Smooth muscle cell (in vitro differentiated cells): ENCODE data around the gene UVRAG. TPM values are rescaled to one million over a fixed set of nuclear protein-coding genes. Genes with fewer than 3 reads are reported as not detected.

ENCODE experiments used
- DNase-seq: peaks from one replicate; lab custom pipeline; 2025; ENCODE audit not compliant: unreplicated experiment; lab: John Stamatoyannopoulos, UW
- H2AFZ ChIP-seq: fragments of 200-600 bp; sonication (generic); 2 replicates; pipeline ENCODE4 v1.6.0; 2016; ENCODE audit warnings: antibody characterized with exemption, low read depth, mild to moderate bottlenecking
- H3F3A ChIP-seq: fragments of 200-600 bp; sonication (generic); 2 replicates; pipeline ENCODE4 v1.6.0; 2017; ENCODE audit warnings: antibody characterized with exemption, low read depth
- H3K27ac ChIP-seq: fragments of 200-600 bp; sonication (generic); 2 replicates; pipeline ENCODE4 v1.5.1; 2016; ENCODE audit warnings: low read depth, mild to moderate bottlenecking
- H3K27me3 ChIP-seq: fragments of 200-600 bp; sonication (generic); 2 replicates; pipeline ENCODE4 v1.6.1; 2016; ENCODE audit warnings: low read depth, mild to moderate bottlenecking
- H3K36me3 ChIP-seq: fragments of 200-600 bp; sonication (generic); 2 replicates; pipeline ENCODE4 v1.5.1; 2016; ENCODE audit warnings: low read depth
- H3K4me1 ChIP-seq: fragments of 200-600 bp; sonication (generic); 2 replicates; pipeline ENCODE4 v1.5.1; 2016; ENCODE audit warnings: low read depth
- H3K4me2 ChIP-seq: fragments of 200-600 bp; sonication (generic); 2 replicates; pipeline ENCODE4 v1.6.0; 2016; ENCODE audit warnings: mild to moderate bottlenecking
- H3K4me3 ChIP-seq: fragments of 200-600 bp; sonication (generic); 2 replicates; pipeline ENCODE4 v1.5.1; 2016; ENCODE audit warnings: mild to moderate bottlenecking
- H3K79me2 ChIP-seq: fragments of 200-600 bp; sonication (generic); 2 replicates; pipeline ENCODE4 v1.6.0; 2016; ENCODE audit warnings: low read depth, mild to moderate bottlenecking
- H3K9ac ChIP-seq: fragments of 200-600 bp; sonication (generic); 2 replicates; pipeline ENCODE4 v1.6.0; 2016; ENCODE audit warnings: low read depth
- H3K9me3 ChIP-seq: fragments of 200-600 bp; sonication (generic); replicated peaks from 2 replicates; pipeline ENCODE4 v1.5.1; 2016; ENCODE audit warnings: low read depth
- H4K20me1 ChIP-seq: fragments of 200-600 bp; sonication (generic); 2 replicates; pipeline ENCODE4 v1.6.0; 2016; ENCODE audit warnings: low read depth
- WGBS: methylation state at CpG from one replicate; pipeline ENCODE4 v1.1.7; 2016; ENCODE audit warnings: low lambda C conversion rate; 5-methylcytosine and 5-hydroxymethylcytosine counted together
- polyA plus RNA-seq: library from polyadenylated mRNA; unstranded; fragments of >200 nt; fragmentation: Nextera tagmentation; extraction: Ambion mirVana; gene quantifications from 2 replicates; pipeline ENCODE4 v1.2.1, GENCODE V29; 2016
- total RNA-seq: library from RNA; depleted of rRNA; stranded (reverse); fragments of >200 nt; gene quantifications from 2 replicates; pipeline ENCODE4 v1.2.3, GENCODE V29; 2014
- TF ChIP-seq, protein P1 (sequence below): fragments of 200-600 bp; sonication (generic); IDR thresholded peaks from 2 replicates; pipeline ENCODE4 v1.5.1; 2017; ENCODE audit warnings: borderline replicate concordance, mild to moderate bottlenecking, antibody characterized with exemption; ENCODE audit not compliant: insufficient read depth, poor library complexity, severe bottlenecking

The UVRAG gene
- total and polyA plus RNA-seq, 2 experiments from 2014 or later: 12.9 to 20.2 TPM

DNA sequence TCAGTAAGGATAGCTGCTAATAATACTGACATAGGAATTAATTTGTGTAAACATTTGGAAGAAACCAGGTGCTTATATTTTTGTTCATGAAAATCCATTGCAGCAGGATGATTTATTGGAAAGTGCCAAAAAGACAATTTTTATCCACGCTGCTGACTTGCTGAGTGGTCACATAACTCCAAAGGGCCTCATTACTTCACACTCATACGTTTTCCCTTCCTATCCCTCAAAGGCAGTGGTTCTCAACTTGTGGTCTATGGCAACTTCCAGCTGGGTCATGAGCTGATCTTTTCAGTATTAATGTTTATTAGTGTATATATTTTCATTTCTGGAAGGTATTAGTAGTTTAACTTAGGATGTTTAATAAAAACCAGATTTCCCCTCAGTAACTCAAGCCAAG, 178.1 kb downstream of the UVRAG start:
- Histone ChIP-seq H3K36me3 (no peaks in the 10 kb centered on the region), H3K27ac (no peak overlapping the region), H2AFZ (no peak overlapping the region), H3K27me3 (no peaks in the 10 kb centered on the region), H3K9ac (no peak overlapping the region), H3K9me3 (no peaks in the 10 kb centered on the region), H4K20me1 (peaks cover 34% of the 10 kb centered on the region), H3K79me2 (peaks cover 10% of the 10 kb centered on the region), H3K4me2 (no peak overlapping the region), H3F3A (no peaks in the 10 kb centered on the region), H3K4me1 (no peaks in the 10 kb centered on the region), H3K4me3 (no peak overlapping the region)
- WGBS: 73% methylated on average over 2 of the region's 2 CpGs
- no peak for DNase-seq
- TF ChIP-seq, protein P1, sequence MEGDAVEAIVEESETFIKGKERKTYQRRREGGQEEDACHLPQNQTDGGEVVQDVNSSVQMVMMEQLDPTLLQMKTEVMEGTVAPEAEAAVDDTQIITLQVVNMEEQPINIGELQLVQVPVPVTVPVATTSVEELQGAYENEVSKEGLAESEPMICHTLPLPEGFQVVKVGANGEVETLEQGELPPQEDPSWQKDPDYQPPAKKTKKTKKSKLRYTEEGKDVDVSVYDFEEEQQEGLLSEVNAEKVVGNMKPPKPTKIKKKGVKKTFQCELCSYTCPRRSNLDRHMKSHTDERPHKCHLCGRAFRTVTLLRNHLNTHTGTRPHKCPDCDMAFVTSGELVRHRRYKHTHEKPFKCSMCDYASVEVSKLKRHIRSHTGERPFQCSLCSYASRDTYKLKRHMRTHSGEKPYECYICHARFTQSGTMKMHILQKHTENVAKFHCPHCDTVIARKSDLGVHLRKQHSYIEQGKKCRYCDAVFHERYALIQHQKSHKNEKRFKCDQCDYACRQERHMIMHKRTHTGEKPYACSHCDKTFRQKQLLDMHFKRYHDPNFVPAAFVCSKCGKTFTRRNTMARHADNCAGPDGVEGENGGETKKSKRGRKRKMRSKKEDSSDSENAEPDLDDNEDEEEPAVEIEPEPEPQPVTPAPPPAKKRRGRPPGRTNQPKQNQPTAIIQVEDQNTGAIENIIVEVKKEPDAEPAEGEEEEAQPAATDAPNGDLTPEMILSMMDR: no peak

DNA sequence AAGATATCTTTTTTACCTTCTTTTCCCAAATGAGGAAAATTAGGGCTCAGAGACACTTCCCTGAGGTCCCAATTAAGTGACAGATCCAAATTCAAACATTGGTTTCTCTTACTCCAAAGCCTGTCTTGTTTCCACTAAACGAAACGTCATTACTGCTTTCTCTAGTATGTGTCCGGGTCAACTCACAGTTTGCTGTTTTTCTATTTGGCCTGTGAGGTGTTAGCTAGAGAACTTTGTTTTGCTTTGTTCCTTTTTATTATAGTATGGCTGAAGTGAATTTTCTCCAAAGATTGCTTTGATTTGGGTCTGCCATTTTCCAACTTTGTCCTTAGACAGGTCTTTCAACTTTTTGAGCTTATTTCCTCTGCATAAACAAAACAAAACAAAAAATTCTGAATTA, 179.6 kb downstream of the UVRAG start:
- TF ChIP-seq, protein P1: no peak
- no peak overlapping the region for H3K4me3 ChIP-seq
- 94% methylated on average over 3 of the region's 3 CpGs for WGBS
- no peak overlapping the region for H3K27ac ChIP-seq
- H3K9me3 ChIP-seq: no peaks in the 10 kb centered on the region
- no peak overlapping the region for H3K4me2 ChIP-seq
- no peak for DNase-seq
- H3K79me2 ChIP-seq: peaks cover 6% of the 10 kb centered on the region
- no peaks in the 10 kb centered on the region for H3F3A ChIP-seq
- H4K20me1 ChIP-seq: peaks cover 29% of the 10 kb centered on the region
- H3K36me3 ChIP-seq: no peaks in the 10 kb centered on the region
- no peak overlapping the region for H2AFZ ChIP-seq
- H3K27me3 ChIP-seq: no peaks in the 10 kb centered on the region
- H3K9ac ChIP-seq: no peak overlapping the region
- H3K4me1 ChIP-seq: no peaks in the 10 kb centered on the region

DNA sequence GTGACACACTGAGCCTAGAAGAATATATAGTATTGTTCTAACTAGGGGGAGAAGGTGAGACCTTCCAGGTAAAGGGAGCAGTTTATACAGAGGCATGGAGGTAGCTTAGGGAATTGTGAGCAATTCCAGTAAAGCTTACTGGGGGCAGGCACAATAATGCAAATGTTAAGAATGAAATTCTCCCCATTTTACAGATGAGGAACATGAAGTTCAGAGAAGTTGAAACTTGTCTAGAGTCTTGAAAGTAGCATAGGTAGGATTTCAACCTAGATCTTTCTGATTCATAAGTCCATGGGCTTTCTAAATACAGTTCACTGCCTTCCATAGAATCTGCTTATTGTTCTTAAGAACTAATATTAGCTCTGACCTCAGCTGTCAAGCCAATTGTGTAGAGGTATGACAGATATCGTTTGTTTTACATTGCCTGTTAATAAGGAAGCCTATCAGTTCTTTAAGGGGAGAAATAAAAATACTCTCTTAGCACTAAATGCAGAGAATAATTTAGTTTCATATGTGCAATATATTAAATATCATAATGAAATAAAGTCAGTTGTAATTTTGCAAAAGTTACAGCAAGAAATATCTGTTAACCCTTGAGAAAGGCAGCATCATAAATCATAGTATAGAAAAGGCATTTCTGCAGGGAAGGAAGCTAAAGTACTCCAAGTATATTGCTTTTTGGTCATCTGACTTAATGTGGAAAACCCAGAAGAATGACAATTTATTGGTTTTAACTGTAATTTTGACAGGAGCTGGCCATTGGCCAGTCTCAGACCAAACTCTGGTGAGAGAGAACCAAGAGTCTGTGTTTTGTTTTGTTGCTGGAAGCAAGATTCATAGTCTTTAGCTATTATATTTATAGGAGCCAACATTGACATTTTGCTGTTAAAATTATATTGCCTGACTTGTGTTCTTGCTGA, 181.8 kb downstream of the UVRAG start:
- no peaks in the 10 kb centered on the region for H3K9me3 ChIP-seq
- H3K4me3 ChIP-seq: no peak overlapping the region
- H3F3A ChIP-seq: no peaks in the 10 kb centered on the region
- peaks cover 20% of the 10 kb centered on the region for H4K20me1 ChIP-seq
- no peak overlapping the region for H3K4me2 ChIP-seq
- peaks cover 11% of the 10 kb centered on the region for H3K36me3 ChIP-seq
- DNase-seq: no peak
- 89% methylated on average over 1 of the region's 1 CpG for WGBS
- H2AFZ ChIP-seq: no peak overlapping the region
- H3K79me2 ChIP-seq: peaks cover 6% of the 10 kb centered on the region
- H3K4me1 ChIP-seq: no peaks in the 10 kb centered on the region
- TF ChIP-seq, protein P1: no peak
- H3K27me3 ChIP-seq: no peaks in the 10 kb centered on the region
- H3K9ac ChIP-seq: no peak overlapping the region
- no peak overlapping the region for H3K27ac ChIP-seq

DNA sequence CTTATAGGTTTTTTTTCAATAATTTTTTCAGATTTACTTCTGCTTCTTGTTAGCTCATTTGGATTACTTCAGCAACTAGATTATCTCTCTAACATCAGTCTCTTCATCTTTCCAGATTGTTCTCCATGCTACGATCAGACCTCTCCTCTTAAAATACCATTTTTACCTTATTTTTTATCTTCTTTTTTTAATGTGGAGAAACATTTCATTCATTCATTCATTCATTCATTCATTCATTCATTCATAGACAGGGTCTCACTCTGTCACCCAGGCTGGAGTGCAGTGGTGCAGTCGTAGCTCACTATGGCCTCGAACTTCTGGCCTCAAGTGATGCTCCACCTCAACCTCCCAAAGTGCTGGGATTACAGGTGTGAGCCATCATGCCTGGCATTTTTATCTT, 189.4 kb downstream of the UVRAG start:
- Histone ChIP-seq H4K20me1 (no peaks in the 10 kb centered on the region), H3F3A (no peaks in the 10 kb centered on the region), H3K27ac (no peak overlapping the region), H3K4me3 (no peak overlapping the region), H3K27me3 (no peaks in the 10 kb centered on the region), H3K79me2 (no peaks in the 10 kb centered on the region), H3K36me3 (peaks cover 23% of the 10 kb centered on the region), H3K9ac (no peak overlapping the region), H3K9me3 (no peaks in the 10 kb centered on the region), H3K4me1 (no peaks in the 10 kb centered on the region), H3K4me2 (no peak overlapping the region), H2AFZ (no peak overlapping the region)
- no peak for DNase-seq
- TF ChIP-seq, protein P1: no peak
- 96% methylated on average over 3 of the region's 3 CpGs for WGBS
